ENCODE data around the gene GK2. TPM values are rescaled to one million over a fixed set of nuclear protein-coding genes. Genes with fewer than 3 reads are reported as not detected.
A peak's percentile ranks its signal among the peaks of the same experiment; 100 is the strongest.

Gene GK2
- total RNA-seq, 1 donor from 2014 or later: not detected

GRCh38 chr4:79426989-79427388 is 19.0 kb upstream of the GK2 start:
- Mint-ChIP-seq H3K36me3 (ENCODE audit: unreplicated experiment) (no peaks in the 10 kb centered on the region), H3K4me3 (ENCODE audit: unreplicated experiment) (no peak overlapping the region), H3K27me3 (ENCODE audit: unreplicated experiment) (peaks cover 2% of the 10 kb centered on the region), H3K4me1 (ENCODE audit: low read depth, unreplicated experiment) (peaks cover 2% of the 10 kb centered on the region), H3K27ac (ENCODE audit: unreplicated experiment) (no peak overlapping the region), H3K9me3 (ENCODE audit: unreplicated experiment) (no peaks in the 10 kb centered on the region)
- TF ChIP-seq CTCF (IDR thresholded peaks at IDR 0.05; ENCODE audit: partially characterized antibody, unreplicated experiment): no peak
- no peak for DNase-seq

- no peak for TF ChIP-seq CTCF (IDR thresholded peaks at IDR 0.05; ENCODE audit: partially characterized antibody, unreplicated experiment)
- DNase-seq: no peak
- Mint-ChIP-seq H3K36me3 (ENCODE audit: unreplicated experiment) (no peaks in the 10 kb centered on the region), H3K4me1 (ENCODE audit: low read depth, unreplicated experiment) (peaks cover 2% of the 10 kb centered on the region), H3K9me3 (ENCODE audit: unreplicated experiment) (no peaks in the 10 kb centered on the region), H3K27ac (ENCODE audit: unreplicated experiment) (no peak overlapping the region), H3K4me3 (ENCODE audit: unreplicated experiment) (no peak overlapping the region), H3K27me3 (ENCODE audit: unreplicated experiment) (peaks cover 2% of the 10 kb centered on the region)
These were observed 17.6 kb upstream of the GK2 start for GRCh38 chr4:79425586-79425985.

DNA sequence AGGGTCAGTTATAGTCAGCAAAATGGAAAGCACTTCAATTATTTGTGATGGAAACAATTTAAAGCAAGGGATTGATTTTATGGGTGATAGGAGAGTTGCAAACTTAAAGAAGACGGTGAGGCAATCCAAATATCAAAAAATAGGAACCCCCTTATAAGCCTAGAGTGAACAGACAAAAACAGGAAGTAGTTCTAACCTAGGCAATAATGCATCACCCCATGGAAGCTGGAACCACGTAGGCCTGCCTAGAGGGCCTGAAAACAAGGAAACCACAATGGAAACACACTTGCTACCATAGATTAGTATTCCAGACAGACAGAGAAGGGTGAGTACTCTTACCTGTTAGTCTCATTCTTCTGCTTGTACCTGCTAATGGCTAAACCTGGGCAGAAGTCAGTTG is 13.5 kb upstream of the GK2 start:
- Mint-ChIP-seq H3K27ac (ENCODE audit: unreplicated experiment) (no peak overlapping the region), H3K27me3 (ENCODE audit: unreplicated experiment) (peaks cover 2% of the 10 kb centered on the region)

DNA sequence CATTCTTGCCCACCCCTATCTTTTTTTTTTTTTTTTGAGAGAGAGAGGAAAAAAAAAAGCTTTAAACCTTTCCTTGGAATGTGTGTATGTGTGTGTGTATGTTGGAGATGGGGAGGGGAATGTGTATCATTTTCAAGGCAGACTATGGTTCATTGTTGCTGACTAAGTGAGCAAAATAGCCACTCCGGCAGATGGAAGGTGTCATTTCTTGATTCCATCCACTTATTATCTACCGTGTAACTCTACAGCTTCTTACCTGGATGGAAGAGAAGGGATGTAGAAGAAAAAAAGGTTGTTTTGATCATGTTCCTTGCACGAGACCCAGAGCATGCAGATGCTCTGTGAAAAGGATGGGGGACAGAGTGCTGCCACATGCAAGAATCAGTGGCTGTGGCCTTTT is 5.9 kb upstream of the GK2 start:
- Mint-ChIP-seq H3K27ac (ENCODE audit: unreplicated experiment) (peak overlapping the region; percentile 43), H3K27me3 (ENCODE audit: unreplicated experiment) (no peaks in the 10 kb centered on the region), H3K36me3 (ENCODE audit: unreplicated experiment) (no peaks in the 10 kb centered on the region), H3K9me3 (ENCODE audit: unreplicated experiment) (no peaks in the 10 kb centered on the region), H3K4me3 (ENCODE audit: unreplicated experiment) (no peak overlapping the region), H3K4me1 (ENCODE audit: low read depth, unreplicated experiment) (peaks cover 12% of the 10 kb centered on the region)
- TF ChIP-seq CTCF (IDR thresholded peaks at IDR 0.05; ENCODE audit: partially characterized antibody, unreplicated experiment): no peak
- no peak for DNase-seq

More for the DNA sequence above, 13.5 kb upstream of the GK2 start:
- Mint-ChIP-seq H3K4me3 (ENCODE audit: unreplicated experiment) (no peak overlapping the region), H3K36me3 (ENCODE audit: unreplicated experiment) (peaks cover 7% of the 10 kb centered on the region), H3K4me1 (ENCODE audit: low read depth, unreplicated experiment) (no peaks in the 10 kb centered on the region), H3K9me3 (ENCODE audit: unreplicated experiment) (no peaks in the 10 kb centered on the region)
- DNase-seq: no peak
- no peak for TF ChIP-seq CTCF (IDR thresholded peaks at IDR 0.05; ENCODE audit: partially characterized antibody, unreplicated experiment)

DNA sequence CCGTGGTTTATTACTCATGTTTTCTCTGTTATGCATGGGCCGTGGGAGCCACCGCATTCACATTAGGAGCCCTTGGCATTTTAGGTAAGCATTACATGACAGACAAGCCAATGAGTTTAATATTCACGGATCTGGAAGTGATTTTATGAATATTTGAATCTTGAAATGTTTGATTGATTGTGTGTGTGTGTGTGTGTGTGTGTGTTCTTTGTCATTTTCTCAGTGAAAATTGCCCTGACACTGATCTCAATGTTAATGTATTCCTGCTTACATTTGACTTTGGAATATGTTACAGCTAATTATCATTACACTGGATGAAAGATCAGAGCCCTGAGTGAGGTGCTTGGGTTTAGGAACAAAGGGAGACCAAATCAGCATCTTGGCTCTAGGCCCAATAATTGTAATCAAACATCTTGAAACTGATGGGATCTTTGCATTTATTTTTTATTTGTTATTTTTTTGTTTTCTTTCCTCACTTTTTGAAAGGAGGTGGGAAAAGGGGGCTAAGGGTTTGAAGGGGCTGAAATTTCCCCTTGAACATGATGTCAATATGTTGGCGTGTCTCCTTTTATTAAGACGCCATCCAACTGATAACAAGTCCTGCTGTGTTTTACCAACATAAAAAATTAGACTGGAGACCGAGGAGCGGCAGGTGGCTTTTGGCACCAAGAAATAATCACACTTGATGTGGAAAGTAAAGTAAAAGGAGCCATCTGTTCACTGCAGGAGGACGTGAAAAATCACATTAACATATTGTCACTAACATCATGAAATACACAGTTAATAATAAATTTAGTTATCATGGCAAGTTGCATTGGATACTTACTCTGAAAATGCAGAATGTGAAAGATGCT is 5.2 kb upstream of the GK2 start:
- no peak for DNase-seq
- Mint-ChIP-seq H3K27ac (ENCODE audit: unreplicated experiment) (peak overlapping the region; percentile 43), H3K4me3 (ENCODE audit: unreplicated experiment) (no peak overlapping the region), H3K4me1 (ENCODE audit: low read depth, unreplicated experiment) (peaks cover 12% of the 10 kb centered on the region), H3K27me3 (ENCODE audit: unreplicated experiment) (no peaks in the 10 kb centered on the region), H3K36me3 (ENCODE audit: unreplicated experiment) (no peaks in the 10 kb centered on the region), H3K9me3 (ENCODE audit: unreplicated experiment) (no peaks in the 10 kb centered on the region)
- no peak for TF ChIP-seq CTCF (IDR thresholded peaks at IDR 0.05; ENCODE audit: partially characterized antibody, unreplicated experiment)
